ENCODE measurements around the gene BRD4. TPM values are rescaled to one million over a fixed set of nuclear protein-coding genes. Genes with fewer than 3 reads are reported as not detected.

Gene BRD4
- total and polyA plus RNA-seq, 10 of the 15 experiments (the other 5 are each of a cell fraction or from before 2014, with no cell fraction given) = 5.3 to 84.4 (median 11.8) TPM

DNA sequence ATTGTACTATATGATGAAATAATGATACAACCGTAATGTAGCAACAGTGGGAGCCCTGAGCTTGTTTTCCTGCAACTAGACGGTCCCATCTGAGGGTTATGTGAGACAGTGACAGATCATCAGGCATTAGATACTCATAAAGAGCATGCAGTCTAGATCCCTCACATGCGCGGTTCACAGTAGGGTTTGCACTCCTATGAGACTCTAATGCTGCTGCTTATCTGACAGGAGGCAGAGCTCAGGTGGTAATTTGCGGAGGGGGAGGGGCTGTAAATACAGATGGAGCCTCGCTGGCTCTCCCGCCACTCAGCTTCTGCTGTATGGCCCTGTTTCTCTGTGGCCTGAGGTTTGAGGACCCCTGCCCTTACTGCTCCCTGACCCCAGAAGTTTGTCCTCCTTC lies 113.8 kb downstream of the BRD4 start:
- Histone ChIP-seq H3K9ac (ENCODE audit: control insufficient read depth, insufficient read depth, low read length) (no peak overlapping the region), H3K4me1 (ENCODE audit: control insufficient read depth, insufficient read depth, low read length) (peaks cover 2% of the 10 kb centered on the region; the same call in 1 of the 2 replicates), H3K79me2 (ENCODE audit: control insufficient read depth, insufficient read depth, low read length) (no peaks in the 10 kb centered on the region), H3K27ac (ENCODE audit: control insufficient read depth, insufficient read depth) (no peak overlapping the region), H3K4me2 (ENCODE audit: control insufficient read depth, insufficient read depth) (no peak overlapping the region), H4K20me1 (ENCODE audit: control insufficient read depth, insufficient read depth) (no peaks in the 10 kb centered on the region), H3K9me3 (replicated peaks; ENCODE audit: control insufficient read depth, insufficient read depth, low read length) (no peaks in the 10 kb centered on the region), H3K36me3 (ENCODE audit: control insufficient read depth in 2 of 2, insufficient read depth in 2 of 2, low read length in 1 of 2) (no peaks in the 10 kb centered on the region), H2AFZ (ENCODE audit: control insufficient read depth, low read depth, low read length) (no peak overlapping the region), H3K27me3 (replicated peaks in 1 of 2; ENCODE audit: control insufficient read depth in 2 of 2, insufficient read depth in 2 of 2, low read length in 1 of 2) (no peaks in the 10 kb centered on the region), H3K4me3 (no peak overlapping the region)
- FAIRE-seq (no peak), ATAC-seq (no peak), DNase-seq (ENCODE audit: low read depth, low spot score) (no peak)
- intact Hi-C loops (cut with micrococcal nuclease; ENCODE audit: unreplicated experiment) = no loop called here
- WGBS (ENCODE audit: insufficient coverage, insufficient replicate concordance, low lambda C conversion rate, missing lambda C conversion rate) = 54% methylated on average over 7 of the region's 7 CpGs
- no TSS peak for BruUV-seq (replicated peaks)
- RAD21 ChIA-PET (ENCODE audit: unreplicated experiment) = no interaction called here
- in situ Hi-C loops (cut with MboI) = no loop called here
- CTCF ChIA-PET = no interaction called here
- SMC1A ChIA-PET (ENCODE audit: uncharacterized antibody, unreplicated experiment) = no interaction called here
- POLR2A ChIA-PET = no interaction called here
- TF ChIP-seq RBBP5 (conservative IDR thresholded peaks at IDR 0.05) = no peak

DNA sequence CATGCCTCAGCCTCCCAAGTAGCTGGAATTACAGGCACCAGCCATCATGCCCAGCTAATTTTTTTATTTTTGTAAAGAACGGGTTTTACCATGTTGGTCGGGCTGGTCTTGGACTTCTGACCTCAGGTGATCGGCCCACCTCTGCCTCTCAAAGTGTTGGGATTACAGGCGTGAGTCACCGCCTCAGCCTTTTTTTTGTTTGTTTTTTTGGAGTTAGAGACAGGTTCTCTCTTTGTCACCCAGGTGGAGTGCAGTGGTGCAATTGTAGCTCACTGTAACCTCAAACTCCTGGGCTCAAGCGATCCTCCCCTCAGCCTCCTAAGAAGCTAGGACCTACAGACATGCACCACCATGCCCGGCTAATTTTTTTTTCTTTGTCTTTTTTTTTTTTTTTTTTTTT lies 116.0 kb downstream of the BRD4 start:
- DNase-seq (ENCODE audit: low read depth, low spot score) = no peak
- POLR2A ChIA-PET = no interaction called here

More for the DNA sequence above, 116.0 kb downstream of the BRD4 start:
- no peak for TF ChIP-seq GABPA (IDR thresholded peaks at IDR 0.05; ENCODE audit: low read depth)
- TF ChIP-seq ZNF274 (IDR thresholded peaks at IDR 0.05; ENCODE audit: insufficient read depth, insufficient read length) = no peak
- TF ChIP-seq, protein P1, sequence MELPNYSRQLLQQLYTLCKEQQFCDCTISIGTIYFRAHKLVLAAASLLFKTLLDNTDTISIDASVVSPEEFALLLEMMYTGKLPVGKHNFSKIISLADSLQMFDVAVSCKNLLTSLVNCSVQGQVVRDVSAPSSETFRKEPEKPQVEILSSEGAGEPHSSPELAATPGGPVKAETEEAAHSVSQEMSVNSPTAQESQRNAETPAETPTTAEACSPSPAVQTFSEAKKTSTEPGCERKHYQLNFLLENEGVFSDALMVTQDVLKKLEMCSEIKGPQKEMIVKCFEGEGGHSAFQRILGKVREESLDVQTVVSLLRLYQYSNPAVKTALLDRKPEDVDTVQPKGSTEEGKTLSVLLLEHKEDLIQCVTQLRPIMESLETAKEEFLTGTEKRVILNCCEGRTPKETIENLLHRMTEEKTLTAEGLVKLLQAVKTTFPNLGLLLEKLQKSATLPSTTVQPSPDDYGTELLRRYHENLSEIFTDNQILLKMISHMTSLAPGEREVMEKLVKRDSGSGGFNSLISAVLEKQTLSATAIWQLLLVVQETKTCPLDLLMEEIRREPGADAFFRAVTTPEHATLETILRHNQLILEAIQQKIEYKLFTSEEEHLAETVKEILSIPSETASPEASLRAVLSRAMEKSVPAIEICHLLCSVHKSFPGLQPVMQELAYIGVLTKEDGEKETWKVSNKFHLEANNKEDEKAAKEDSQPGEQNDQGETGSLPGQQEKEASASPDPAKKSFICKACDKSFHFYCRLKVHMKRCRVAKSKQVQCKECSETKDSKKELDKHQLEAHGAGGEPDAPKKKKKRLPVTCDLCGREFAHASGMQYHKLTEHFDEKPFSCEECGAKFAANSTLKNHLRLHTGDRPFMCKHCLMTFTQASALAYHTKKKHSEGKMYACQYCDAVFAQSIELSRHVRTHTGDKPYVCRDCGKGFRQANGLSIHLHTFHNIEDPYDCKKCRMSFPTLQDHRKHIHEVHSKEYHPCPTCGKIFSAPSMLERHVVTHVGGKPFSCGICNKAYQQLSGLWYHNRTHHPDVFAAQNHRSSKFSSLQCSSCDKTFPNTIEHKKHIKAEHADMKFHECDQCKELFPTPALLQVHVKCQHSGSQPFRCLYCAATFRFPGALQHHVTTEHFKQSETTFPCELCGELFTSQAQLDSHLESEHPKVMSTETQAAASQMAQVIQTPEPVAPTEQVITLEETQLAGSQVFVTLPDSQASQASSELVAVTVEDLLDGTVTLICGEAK (IDR thresholded peaks at IDR 0.05; ENCODE audit: borderline replicate concordance) = no peak
- TF ChIP-seq, protein P2, sequence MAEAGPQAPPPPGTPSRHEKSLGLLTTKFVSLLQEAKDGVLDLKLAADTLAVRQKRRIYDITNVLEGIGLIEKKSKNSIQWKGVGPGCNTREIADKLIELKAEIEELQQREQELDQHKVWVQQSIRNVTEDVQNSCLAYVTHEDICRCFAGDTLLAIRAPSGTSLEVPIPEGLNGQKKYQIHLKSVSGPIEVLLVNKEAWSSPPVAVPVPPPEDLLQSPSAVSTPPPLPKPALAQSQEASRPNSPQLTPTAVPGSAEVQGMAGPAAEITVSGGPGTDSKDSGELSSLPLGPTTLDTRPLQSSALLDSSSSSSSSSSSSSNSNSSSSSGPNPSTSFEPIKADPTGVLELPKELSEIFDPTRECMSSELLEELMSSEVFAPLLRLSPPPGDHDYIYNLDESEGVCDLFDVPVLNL (IDR thresholded peaks at IDR 0.05; ENCODE audit: low read depth, low read length) = no peak
- no peak for TF ChIP-seq ZNF622 (IDR thresholded peaks at IDR 0.05)
- no peak for TF ChIP-seq PML (IDR thresholded peaks at IDR 0.05; ENCODE audit: low read length)
- no peak for TF ChIP-seq BCL11A (IDR thresholded peaks at IDR 0.05; ENCODE audit: low read depth, low read length)
- Histone ChIP-seq H3K4me3 (no peak overlapping the region), H3K9me3 (replicated peaks; ENCODE audit: control insufficient read depth, insufficient read depth, low read length) (no peaks in the 10 kb centered on the region), H3K36me3 (ENCODE audit: control insufficient read depth in 2 of 2, insufficient read depth in 2 of 2, low read length in 1 of 2) (no peaks in the 10 kb centered on the region), H4K20me1 (ENCODE audit: control insufficient read depth, insufficient read depth) (no peaks in the 10 kb centered on the region), H3K9ac (ENCODE audit: control insufficient read depth, insufficient read depth, low read length) (no peak overlapping the region), H2AFZ (ENCODE audit: control insufficient read depth, low read depth, low read length) (no peak overlapping the region), H3K27ac (ENCODE audit: control insufficient read depth, insufficient read depth) (no peak overlapping the region), H3K4me1 (ENCODE audit: control insufficient read depth, insufficient read depth, low read length) (no peaks in the 10 kb centered on the region), H3K4me2 (ENCODE audit: control insufficient read depth, insufficient read depth) (no peak overlapping the region), H3K79me2 (ENCODE audit: control insufficient read depth, insufficient read depth, low read length) (no peaks in the 10 kb centered on the region), H3K27me3 (replicated peaks in 1 of 2; ENCODE audit: control insufficient read depth in 2 of 2, insufficient read depth in 2 of 2, low read length in 1 of 2) (no peaks in the 10 kb centered on the region)
- in situ Hi-C loops (cut with MboI) = no loop called here
- ChIA-PET RAD21 (ENCODE audit: unreplicated experiment) (interaction anchor here (0.6 kb wide), 1 partner anchor 37 kb away, joined by 4 read pairs; no protein-coding TSS in a partner anchor), SMC1A (ENCODE audit: uncharacterized antibody, unreplicated experiment) (no interaction called here), CTCF (interaction anchor here (0.7 kb wide), 1 partner anchor 341 kb away, joined by 3 read pairs; no protein-coding TSS in a partner anchor)
- intact Hi-C loops (cut with micrococcal nuclease; ENCODE audit: unreplicated experiment) = no loop called here
- FAIRE-seq = no peak
- no peak for ATAC-seq
- BruUV-seq (replicated peaks) = no TSS peak
- 71% methylated on average over 7 of the region's 7 CpGs for WGBS (ENCODE audit: insufficient coverage, insufficient replicate concordance, low lambda C conversion rate, missing lambda C conversion rate)
